KOPT-K1 (cell line): ENCODE data around the gene RET.

ENCODE experiments used
- H3K27ac ChIP-seq: fragments of 200-600 bp; sonication (generic); 2 replicates; pipeline ENCODE4 v1.5.1; 2016; ENCODE audit warnings: antibody characterized with exemption, mild to moderate bottlenecking, low read depth, low read length; ENCODE audit not compliant: poor library complexity, severe bottlenecking
- H3K36me3 ChIP-seq: fragments of 200-600 bp; sonication (generic); 2 replicates; pipeline ENCODE4 v1.5.1; 2017; ENCODE audit warnings: antibody characterized with exemption, mild to moderate bottlenecking, low read length, moderate library complexity; ENCODE audit not compliant: insufficient read depth
- H3K9me3 ChIP-seq: fragments of 200-600 bp; sonication (generic); 2 replicates; pipeline ENCODE4 v1.5.1; 2017; ENCODE audit warnings: antibody characterized with exemption, low read length, mild to moderate bottlenecking; ENCODE audit not compliant: insufficient read depth, poor library complexity, severe bottlenecking

RET gene

DNA sequence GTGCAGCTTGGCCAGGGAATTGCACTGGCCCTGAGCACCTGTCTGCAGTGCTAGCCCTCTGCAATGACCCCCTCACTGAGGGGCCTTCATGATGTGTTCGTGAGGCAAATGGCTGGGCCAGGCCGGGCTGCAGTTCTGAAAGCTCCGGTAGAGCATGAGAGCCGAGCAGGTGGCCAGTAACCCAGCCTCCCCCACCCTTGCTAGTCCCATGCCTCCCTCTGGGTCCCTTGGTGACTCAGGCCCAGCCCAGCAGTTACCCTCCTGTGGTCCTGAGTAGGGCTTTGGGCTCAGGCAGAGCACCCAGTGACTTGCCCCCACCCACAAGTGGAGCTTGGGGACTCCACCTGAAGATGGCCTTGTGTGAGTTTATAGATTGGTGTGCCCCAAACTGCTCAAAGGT, 45.2 kb downstream of the RET start:
- H3K9me3 ChIP-seq, result no peaks in the 10 kb centered on the region
- no peaks in the 10 kb centered on the region for H3K36me3 ChIP-seq
- no peak overlapping the region for H3K27ac ChIP-seq

DNA sequence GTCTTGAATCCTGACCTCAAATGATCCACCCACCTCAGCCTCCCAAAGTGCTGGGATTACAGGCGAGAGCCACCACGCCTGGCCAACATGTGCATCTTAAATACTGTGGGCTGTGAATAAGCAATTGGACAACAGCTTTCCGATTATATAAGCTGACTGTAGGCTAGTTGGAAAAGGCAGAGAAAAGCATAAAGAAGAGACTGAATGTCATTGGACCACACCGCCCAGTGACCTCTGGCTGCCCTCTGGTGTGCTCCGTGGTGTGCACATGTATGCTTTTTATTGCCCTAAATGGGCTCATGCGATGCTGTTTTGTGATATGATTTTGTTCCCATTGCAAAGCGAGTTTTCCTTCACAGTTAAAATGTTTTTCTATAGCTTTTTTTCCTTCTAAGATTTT, 46.0 kb downstream of the RET start:
- Histone ChIP-seq H3K36me3 (no peaks in the 10 kb centered on the region), H3K27ac (no peak overlapping the region), H3K9me3 (no peaks in the 10 kb centered on the region)

DNA sequence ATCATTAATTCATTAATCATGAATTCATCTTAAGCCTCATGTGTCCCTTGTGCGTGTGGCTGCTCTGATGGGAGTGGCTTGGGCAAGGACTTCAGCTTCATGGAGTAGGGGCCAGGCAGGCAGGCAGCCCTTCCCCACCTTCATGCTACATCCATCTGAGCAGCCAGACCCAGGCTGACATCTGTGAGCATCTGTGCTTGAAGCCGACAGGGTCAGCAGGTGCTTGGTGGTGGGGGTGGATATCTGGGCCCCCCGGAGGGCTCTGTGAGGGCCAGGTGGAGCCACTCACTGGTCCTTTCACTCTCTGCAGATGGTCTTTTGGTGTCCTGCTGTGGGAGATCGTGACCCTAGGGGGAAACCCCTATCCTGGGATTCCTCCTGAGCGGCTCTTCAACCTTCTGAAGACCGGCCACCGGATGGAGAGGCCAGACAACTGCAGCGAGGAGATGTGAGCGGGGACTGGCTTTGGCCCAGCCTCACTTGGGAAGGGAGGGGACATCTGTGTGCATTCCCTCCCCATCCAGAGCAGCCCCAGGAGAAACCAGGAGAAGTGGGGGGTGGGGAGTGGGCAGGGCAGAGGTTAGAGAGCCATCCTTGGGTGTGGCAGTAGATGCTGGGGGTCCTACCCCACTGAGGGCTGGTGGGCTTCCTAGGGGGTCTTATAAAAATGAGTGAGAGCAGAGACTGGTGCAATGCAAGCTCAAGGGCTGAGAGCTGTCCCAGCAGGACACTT, 46.7 kb downstream of the RET start:
- no peak overlapping the region for H3K27ac ChIP-seq
- H3K36me3 ChIP-seq, result no peaks in the 10 kb centered on the region
- H3K9me3 ChIP-seq, result no peaks in the 10 kb centered on the region

DNA sequence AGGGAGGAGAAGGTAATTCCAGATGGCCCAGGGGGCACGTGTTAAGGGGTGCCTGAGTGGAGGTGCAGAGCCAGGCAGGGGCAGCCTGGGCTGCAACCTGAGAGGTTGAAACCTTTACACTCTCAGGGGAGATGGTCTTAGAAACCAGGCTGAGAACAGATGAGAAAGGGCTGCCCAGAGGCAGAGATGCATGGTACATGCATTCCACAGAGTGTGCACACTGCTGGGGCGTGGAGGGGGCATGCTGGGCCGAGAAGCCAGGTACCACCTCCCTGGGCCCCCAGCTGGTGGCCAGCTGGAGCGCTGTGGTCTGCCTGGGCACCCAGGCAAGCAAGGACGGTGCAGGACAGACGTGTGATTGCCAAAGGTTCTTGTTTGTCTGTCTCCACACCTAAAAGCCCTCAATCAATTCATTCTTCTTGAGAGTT, 47.2 kb downstream of the RET start:
- no peak overlapping the region for H3K27ac ChIP-seq
- H3K9me3 ChIP-seq, result no peaks in the 10 kb centered on the region
- H3K36me3 ChIP-seq, result no peaks in the 10 kb centered on the region

DNA sequence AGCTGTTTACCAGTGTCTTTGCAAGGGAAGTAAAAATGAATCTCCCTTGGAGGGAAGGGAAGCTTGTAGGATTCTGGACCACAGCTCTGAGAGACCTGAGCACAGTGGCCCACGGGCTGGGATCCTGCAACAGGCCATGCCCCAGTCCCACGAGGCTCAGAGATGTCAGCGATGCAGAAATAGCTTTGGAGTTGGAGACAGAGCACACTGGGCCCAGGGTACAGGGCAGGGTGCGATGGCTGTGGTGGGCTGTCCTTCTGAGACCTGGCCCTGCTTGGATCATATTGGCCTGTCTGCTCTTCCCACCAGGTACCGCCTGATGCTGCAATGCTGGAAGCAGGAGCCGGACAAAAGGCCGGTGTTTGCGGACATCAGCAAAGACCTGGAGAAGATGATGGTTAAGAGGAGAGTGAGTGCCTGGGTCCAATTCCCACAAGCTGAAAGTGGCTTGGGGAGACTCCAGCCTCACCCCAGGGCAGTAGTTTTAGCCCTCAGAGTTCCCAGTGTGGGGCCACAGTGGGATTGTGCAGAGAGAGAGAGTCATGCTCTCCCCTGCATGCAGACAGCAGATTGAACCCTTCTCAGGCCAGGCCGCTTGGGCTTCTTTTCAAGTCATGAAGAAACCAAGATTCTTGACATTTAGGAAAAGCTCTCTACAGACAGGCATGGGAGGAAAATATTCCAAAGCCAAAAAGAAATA, 47.9 kb downstream of the RET start:
- Histone ChIP-seq H3K9me3 (no peaks in the 10 kb centered on the region), H3K27ac (no peak overlapping the region), H3K36me3 (no peaks in the 10 kb centered on the region)

DNA sequence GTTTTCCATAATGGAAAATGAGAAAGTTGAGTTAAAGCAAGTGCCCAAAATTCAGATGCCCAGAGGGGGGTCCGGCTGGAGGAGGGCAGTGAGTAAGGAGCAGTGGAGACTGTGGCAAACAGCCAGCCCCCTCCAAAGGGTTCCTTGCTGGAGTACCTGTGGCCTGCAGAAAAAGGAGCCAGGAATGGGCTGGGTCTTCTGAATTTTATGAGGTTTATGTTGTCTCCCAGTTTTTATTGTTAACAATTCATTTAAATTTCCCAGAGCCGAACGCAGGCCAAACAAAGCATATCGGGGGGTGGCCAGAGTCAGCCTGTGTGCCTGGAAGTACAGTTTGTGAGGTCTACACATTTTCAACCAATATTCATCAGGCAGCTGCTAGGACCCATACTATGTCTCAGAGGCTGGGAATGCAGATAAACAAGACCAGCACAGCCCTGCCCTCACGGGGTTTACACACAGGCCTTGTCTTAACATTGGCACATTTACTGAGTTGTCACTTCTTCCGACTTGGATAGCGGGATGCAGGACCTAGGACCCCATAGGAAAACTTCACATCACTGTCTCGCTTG, 48.5 kb downstream of the RET start:
- no peaks in the 10 kb centered on the region for H3K9me3 ChIP-seq
- no peaks in the 10 kb centered on the region for H3K36me3 ChIP-seq
- no peak overlapping the region for H3K27ac ChIP-seq

DNA sequence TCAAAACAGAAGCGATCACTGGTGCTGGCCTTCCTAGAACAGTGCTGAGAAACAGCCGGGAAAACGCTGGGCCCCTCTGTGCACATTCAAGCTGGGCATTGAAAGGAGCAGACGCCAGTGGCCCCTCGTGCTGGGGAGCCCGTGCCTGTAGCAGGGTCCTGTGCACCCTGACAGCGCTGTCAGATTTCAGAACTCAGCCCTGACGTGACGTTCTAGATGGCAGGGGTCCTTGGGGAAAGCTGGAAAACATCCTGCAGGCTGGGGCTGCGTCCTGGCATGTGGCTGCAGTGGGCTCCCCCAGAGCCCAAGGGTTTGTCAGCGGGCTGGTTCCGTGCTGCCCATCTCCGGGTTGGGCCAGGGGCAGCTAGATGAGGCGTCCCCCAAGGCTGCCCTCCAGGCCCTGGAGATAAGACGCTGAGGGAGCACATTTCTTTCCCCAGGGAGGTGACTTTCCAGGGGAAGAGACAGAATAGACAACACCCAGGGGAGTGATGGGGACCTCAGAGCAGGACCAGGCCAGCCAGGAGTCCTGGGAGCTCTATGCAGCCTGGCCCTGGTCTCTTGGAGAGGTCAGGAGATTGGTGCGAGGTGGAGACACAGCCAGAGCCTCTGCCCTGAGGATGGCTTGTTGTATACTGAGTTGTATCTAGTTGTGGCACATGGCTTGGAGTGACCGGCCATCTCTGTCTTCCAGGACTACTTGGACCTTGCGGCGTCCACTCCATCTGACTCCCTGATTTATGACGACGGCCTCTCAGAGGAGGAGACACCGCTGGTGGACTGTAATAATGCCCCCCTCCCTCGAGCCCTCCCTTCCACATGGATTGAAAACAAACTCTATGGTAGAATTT, 49.2 kb downstream of the RET start:
- H3K36me3 ChIP-seq, result no peaks in the 10 kb centered on the region
- H3K27ac ChIP-seq, result no peak overlapping the region
- no peaks in the 10 kb centered on the region for H3K9me3 ChIP-seq

DNA sequence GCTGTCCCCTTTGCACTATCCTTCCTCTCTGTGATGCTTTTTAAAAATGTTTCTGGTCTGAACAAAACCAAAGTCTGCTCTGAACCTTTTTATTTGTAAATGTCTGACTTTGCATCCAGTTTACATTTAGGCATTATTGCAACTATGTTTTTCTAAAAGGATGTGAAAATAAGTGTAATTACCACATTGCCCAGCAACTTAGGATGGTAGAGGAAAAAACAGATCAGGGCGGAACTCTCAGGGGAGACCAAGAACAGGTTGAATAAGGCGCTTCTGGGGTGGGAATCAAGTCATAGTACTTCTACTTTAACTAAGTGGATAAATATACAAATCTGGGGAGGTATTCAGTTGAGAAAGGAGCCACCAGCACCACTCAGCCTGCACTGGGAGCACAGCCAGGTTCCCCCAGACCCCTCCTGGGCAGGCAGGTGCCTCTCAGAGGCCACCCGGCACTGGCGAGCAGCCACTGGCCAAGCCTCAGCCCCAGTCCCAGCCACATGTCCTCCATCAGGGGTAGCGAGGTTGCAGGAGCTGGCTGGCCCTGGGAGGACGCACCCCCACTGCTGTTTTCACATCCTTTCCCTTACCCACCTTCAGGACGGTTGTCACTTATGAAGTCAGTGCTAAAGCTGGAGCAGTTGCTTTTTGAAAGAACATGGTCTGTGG, 50.0 kb downstream of the RET start:
- no peaks in the 10 kb centered on the region for H3K9me3 ChIP-seq
- H3K36me3 ChIP-seq, result no peaks in the 10 kb centered on the region
- H3K27ac ChIP-seq, result no peak overlapping the region

DNA sequence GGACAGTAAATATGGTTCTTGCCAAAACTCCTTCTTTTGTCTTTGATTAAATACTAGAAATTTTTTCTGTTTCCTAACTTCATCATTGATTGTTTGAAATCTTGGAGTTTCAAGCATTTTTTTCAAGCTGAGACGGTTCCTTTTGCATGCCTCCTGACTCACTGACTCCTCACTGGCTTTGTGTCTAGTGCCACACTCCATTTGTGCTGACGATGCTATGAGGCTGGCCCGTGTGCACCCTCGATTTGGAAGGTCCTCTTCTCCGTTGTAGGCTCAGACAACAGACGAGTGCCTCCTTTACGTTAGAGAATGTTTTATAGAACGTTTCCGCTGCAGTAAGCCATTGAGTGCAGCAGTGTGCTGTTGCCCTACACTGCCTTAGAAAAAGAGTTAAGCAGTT, 50.6 kb downstream of the RET start:
- no peaks in the 10 kb centered on the region for H3K36me3 ChIP-seq
- no peak overlapping the region for H3K27ac ChIP-seq

DNA sequence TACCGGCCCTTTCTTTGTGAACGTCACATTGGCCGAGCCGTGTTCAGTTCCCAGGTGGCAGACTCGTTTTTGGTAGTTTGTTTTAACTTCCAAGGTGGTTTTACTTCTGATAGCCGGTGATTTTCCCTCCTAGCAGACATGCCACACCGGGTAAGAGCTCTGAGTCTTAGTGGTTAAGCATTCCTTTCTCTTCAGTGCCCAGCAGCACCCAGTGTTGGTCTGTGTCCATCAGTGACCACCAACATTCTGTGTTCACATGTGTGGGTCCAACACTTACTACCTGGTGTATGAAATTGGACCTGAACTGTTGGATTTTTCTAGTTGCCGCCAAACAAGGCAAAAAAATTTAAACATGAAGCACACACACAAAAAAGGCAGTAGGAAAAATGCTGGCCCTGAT, 51.5 kb downstream of the RET start:
- Histone ChIP-seq H3K27ac (no peak overlapping the region), H3K36me3 (no peaks in the 10 kb centered on the region), H3K9me3 (no peaks in the 10 kb centered on the region)

More for the DNA sequence above, 50.6 kb downstream of the RET start:
- H3K9me3 ChIP-seq, result no peaks in the 10 kb centered on the region

DNA sequence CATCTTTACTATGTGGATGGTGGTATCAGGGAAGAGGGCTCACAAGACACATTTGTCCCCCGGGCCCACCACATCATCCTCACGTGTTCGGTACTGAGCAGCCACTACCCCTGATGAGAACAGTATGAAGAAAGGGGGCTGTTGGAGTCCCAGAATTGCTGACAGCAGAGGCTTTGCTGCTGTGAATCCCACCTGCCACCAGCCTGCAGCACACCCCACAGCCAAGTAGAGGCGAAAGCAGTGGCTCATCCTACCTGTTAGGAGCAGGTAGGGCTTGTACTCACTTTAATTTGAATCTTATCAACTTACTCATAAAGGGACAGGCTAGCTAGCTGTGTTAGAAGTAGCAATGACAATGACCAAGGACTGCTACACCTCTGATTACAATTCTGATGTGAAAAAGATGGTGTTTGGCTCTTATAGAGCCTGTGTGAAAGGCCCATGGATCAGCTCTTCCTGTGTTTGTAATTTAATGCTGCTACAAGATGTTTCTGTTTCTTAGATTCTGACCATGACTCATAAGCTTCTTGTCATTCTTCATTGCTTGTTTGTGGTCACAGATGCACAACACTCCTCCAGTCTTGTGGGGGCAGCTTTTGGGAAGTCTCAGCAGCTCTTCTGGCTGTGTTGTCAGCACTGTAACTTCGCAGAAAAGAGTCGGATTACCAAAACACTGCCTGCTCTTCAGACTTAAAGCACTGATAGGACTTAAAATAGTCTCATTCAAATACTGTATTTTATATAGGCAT, 52.3 kb downstream of the RET start:
- Histone ChIP-seq H3K27ac (no peak overlapping the region), H3K36me3 (no peaks in the 10 kb centered on the region), H3K9me3 (no peaks in the 10 kb centered on the region)

DNA sequence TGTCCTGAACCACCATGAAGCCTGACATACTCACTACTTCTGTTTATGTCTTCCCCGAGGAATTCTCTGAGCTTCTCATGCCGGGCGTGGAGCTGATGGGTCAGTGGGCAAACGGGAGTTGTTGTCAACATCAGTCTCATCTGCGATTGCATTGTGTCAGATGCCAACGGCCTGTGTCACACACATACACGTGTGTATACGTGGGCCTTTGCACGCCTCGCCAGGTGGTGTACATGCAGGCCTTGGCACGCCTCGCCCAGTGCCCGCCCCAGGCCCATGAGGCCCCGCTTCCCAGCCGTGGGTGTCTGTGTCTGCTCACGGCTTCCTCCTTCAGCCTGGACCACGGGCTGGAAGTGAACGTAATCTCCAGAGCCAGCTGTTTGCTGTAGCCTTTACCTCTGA, 53.9 kb downstream of the RET start:
- Histone ChIP-seq H3K9me3 (no peaks in the 10 kb centered on the region), H3K36me3 (no peaks in the 10 kb centered on the region), H3K27ac (no peak overlapping the region)

DNA sequence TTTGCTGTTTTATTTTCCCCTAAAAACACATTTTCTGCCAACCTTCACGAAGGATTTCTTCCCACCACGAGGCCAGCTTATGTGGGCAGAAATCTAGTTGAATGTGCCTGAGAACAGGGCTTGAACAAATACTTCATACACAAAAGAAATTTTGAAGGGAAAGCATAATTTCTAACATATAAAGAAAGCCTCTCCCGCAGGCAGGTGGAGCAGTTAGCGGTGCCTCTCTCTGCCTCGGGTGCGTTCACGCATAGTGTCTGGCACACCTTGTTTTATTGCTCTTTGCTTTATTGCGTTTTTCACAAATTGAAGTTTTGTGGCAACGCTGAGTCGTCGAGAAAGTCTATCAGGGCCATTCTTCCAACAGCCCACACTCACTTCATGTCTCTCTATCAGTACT, 54.4 kb downstream of the RET start:
- Histone ChIP-seq H3K36me3 (no peaks in the 10 kb centered on the region), H3K9me3 (no peaks in the 10 kb centered on the region), H3K27ac (no peak overlapping the region)

DNA sequence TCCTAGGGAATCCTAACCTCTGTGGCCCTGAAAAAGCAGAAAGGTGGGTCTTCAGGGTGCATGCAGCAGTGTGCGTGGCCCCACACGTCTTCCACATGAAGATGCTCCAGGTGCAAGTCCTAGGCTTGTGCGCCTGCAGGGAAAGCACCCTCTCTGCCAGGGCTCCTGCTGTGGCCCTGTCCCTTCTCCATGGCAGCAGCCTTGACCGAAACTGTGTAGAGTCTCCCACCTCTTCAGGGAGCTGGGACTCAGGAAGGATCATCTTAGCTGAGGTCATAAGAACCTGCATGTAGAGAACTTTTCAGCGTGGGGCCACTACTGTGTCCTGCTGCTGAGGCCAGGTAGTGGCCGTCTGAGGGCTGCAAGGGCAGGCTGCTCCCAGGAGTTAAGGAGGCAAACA, 55.0 kb downstream of the RET start:
- Histone ChIP-seq H3K9me3 (no peaks in the 10 kb centered on the region), H3K27ac (no peak overlapping the region), H3K36me3 (no peaks in the 10 kb centered on the region)
